Choroid plexus epithelial cell (primary cell): ENCODE results near the gene MYO1B.

Experiments used
- DNase-seq: peaks from one replicate; pipeline ENCODE4 v3.0.0-alpha.2; 2010; ENCODE audit warnings: low read depth
- H3K4me3 ChIP-seq: 2 replicates; pipeline ENCODE4 v1.5.1; 2011; ENCODE audit warnings: low read depth, mild to moderate bottlenecking, control low read depth, low read length, moderate library complexity
- TF ChIP-seq, protein P1 (sequence below): conservative IDR thresholded peaks from 2 replicates; pipeline ENCODE4 v1.5.1; 2011; ENCODE audit warnings: low read depth, mild to moderate bottlenecking, control low read depth, inconsistent platforms, low read length, moderate library complexity

MYO1B gene

DNA sequence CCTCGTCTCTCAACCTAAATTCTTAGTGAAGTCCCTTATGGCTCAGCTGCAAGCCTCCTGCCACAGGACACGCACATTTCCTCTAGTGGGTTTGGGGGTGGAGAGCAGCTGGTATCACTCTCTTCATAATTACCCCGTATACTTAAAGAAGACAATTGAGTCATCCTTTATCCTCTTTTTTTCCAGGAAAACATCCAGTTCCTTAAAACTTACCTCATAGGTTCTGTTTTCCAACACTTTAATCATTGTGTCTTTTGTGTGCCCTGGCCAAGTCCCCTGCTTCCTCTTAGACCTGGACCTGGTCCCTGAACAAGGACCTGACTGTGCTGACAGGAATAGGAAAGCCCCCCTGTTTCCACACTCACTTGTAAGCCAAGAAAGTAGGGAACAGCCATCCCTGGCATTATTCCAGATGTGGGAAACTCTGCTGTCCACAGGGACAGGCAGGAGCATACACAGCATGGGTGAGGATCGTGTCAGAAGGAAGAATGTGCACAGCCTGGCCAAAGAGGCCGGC, 42.3 kb upstream of the MYO1B start:
- TF ChIP-seq, protein P1, sequence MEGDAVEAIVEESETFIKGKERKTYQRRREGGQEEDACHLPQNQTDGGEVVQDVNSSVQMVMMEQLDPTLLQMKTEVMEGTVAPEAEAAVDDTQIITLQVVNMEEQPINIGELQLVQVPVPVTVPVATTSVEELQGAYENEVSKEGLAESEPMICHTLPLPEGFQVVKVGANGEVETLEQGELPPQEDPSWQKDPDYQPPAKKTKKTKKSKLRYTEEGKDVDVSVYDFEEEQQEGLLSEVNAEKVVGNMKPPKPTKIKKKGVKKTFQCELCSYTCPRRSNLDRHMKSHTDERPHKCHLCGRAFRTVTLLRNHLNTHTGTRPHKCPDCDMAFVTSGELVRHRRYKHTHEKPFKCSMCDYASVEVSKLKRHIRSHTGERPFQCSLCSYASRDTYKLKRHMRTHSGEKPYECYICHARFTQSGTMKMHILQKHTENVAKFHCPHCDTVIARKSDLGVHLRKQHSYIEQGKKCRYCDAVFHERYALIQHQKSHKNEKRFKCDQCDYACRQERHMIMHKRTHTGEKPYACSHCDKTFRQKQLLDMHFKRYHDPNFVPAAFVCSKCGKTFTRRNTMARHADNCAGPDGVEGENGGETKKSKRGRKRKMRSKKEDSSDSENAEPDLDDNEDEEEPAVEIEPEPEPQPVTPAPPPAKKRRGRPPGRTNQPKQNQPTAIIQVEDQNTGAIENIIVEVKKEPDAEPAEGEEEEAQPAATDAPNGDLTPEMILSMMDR: no peak
- no peak for DNase-seq
- H3K4me3 ChIP-seq: no peak overlapping the region

DNA sequence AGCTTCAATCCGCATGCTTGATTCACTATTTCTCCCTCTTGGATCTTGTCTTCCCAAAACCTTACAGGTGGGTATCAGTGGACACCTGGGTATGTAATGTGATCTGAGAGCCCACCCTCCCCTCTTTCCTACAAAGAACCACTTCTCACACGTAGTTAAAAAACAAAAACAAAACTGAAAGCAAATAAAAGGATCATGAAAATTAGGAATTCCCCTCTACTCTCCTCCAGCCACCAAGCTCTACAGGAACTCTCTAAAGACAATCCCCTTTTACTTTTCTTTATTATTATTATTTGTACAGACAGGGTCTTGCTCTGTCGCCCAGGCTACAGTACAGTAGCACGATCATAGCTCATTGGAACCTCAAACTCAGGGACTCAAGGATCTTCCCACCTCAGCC, 40.8 kb upstream of the MYO1B start:
- no peak overlapping the region for H3K4me3 ChIP-seq
- TF ChIP-seq, protein P1: no peak
- no peak for DNase-seq

GRCh38 chr2:191206613-191207471, 38.4 kb upstream of the MYO1B start:
- TF ChIP-seq, protein P1: no peak
- no peak overlapping the region for H3K4me3 ChIP-seq
- no peak for DNase-seq

GRCh38 chr2:191209340-191209739, 35.9 kb upstream of the MYO1B start:
- TF ChIP-seq, protein P1: no peak
- H3K4me3 ChIP-seq: no peak overlapping the region
- DNase-seq: peak; percentile 58

DNA sequence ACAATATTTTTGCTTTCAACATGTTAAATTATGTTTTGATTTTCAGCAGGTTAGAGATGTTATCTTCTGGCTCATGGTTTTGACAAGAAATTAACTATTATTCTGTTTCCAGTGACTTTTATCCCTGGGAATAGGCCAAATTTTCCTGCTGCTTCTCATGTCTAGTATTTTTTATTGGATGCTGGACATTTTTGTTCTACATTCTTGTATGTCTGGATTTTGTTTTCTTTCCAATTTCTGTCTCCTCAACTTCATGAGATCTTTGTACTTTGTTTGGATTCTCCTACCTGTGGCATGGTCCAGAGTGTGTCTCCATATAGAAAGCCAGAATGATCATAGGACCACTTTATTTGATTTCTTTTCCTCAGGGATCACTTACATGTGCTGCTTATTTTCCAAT, 33.1 kb upstream of the MYO1B start:
- TF ChIP-seq, protein P1: no peak
- DNase-seq: no peak
- H3K4me3 ChIP-seq: no peak overlapping the region

GRCh38 chr2:191213333-191213732, 31.9 kb upstream of the MYO1B start:
- DNase-seq: no peak
- H3K4me3 ChIP-seq: no peak overlapping the region
- TF ChIP-seq, protein P1: no peak

GRCh38 chr2:191215230-191215629, 30.0 kb upstream of the MYO1B start:
- TF ChIP-seq, protein P1: no peak
- DNase-seq: no peak
- no peak overlapping the region for H3K4me3 ChIP-seq
